K562 (cell line): ENCODE data around the gene PTPRR. TPM values are rescaled to one million over a fixed set of nuclear protein-coding genes. Genes with fewer than 3 reads are reported as not detected.
A peak's percentile ranks its signal among the peaks of the same experiment; 100 is the strongest.

ENCODE experiments used
- AFF1 ChIP-seq, 2 experiments: fragments of 450-650 bp; IDR thresholded peaks; 2 replicates each; pipeline ENCODE4 v1.6.1; 2018; ENCODE audit warnings: mild to moderate bottlenecking in 2 of 2, low read depth in 1 of 2; ENCODE audit not compliant: partially characterized antibody in 2 of 2
- BRD9 ChIP-seq: fragments of 450-650 bp; IDR thresholded peaks from 2 replicates; pipeline ENCODE4 v1.6.1; 2018; ENCODE audit warnings: low read depth; ENCODE audit not compliant: partially characterized antibody
- CXXC5 ChIP-seq: fragments of 250-450 bp; sonication (Bioruptor Pico); IDR thresholded peaks from 2 replicates; pipeline ENCODE4 v1.8.0; 2022; ENCODE audit warnings: inconsistent platforms, mild to moderate bottlenecking, moderate library complexity
- ETV6 ChIP-seq, 3 experiments: fragments of 150-350 bp in 1 of 3; sonication (generic) in 1 of 3; formaldehyde crosslinking in 1 of 3; IDR thresholded peaks; 2 replicates each; pipeline versions ENCODE4 v1.6.1 to v1.8.0; 2014 to 2022; ENCODE audit warnings: borderline replicate concordance in 2 of 3, low read depth in 2 of 3, antibody characterized with exemption in 1 of 3, low read length in 1 of 3, mild to moderate bottlenecking in 1 of 3, missing genetic modification reagents in 1 of 3
- GTF2E2 ChIP-seq: fragments of 200-800 bp; sonication (Bioruptor generic); IDR thresholded peaks from 2 replicates; pipeline ENCODE4 v1.6.1; 2016; ENCODE audit warnings: missing genetic modification characterization, missing compliant biosample characterization
- HMBOX1 ChIP-seq: sonication (generic); IDR thresholded peaks from 2 replicates; pipeline ENCODE4 v1.6.1; 2016
- NRF1 ChIP-seq, 2 experiments: fragments of 450-650 bp; IDR thresholded peaks in 1 of 2; conservative IDR thresholded peaks in 1 of 2; 2 replicates each; pipeline ENCODE4 v1.6.1; 2014; ENCODE audit warnings: mild to moderate bottlenecking in 2 of 2
- RAD21 ChIP-seq, 2 experiments: fragments of 250-450 bp in 1 of 2; fragments of 450-650 bp in 1 of 2; sonication (Bioruptor Pico) in 1 of 2; formaldehyde crosslinking in 1 of 2; IDR thresholded peaks in 1 of 2; conservative IDR thresholded peaks in 1 of 2; 2 replicates each; pipeline versions ENCODE4 v1.4.0 to v1.8.0; 2020 to 2022; ENCODE audit warnings: mild to moderate bottlenecking in 2 of 2, moderate library complexity in 1 of 2
- SAP30 ChIP-seq: fragments of 200-600 bp; sonication (generic); IDR thresholded peaks from 2 replicates; pipeline ENCODE4 v1.6.1; 2012; ENCODE audit warnings: borderline replicate concordance, low read depth, mild to moderate bottlenecking, moderate library complexity, low read length, control low read depth, inconsistent platforms; ENCODE audit not compliant: insufficient read depth, poor library complexity, severe bottlenecking
- SMAD3 ChIP-seq: fragments of 450-650 bp; formaldehyde crosslinking; conservative IDR thresholded peaks from 2 replicates; pipeline ENCODE4 v1.4.0; 2020; ENCODE audit warnings: mild to moderate bottlenecking
- SOX6 ChIP-seq: fragments of 450-650 bp; IDR thresholded peaks from 2 replicates; pipeline ENCODE4 v1.6.1; 2014; ENCODE audit warnings: mild to moderate bottlenecking
- TBP ChIP-seq: optimal IDR thresholded peaks from 2 replicates; pipeline ENCODE3; 2011; ENCODE audit warnings: low read depth, low read length, improper control_type of control experiment
- TGIF2 ChIP-seq: sonication (generic); formaldehyde crosslinking; IDR thresholded peaks from 2 replicates; pipeline ENCODE4 v1.8.1; 2022; ENCODE audit warnings: mild to moderate bottlenecking, missing genetic modification reagents, moderate library complexity
- ZNF384 ChIP-seq: IDR thresholded peaks from 2 replicates; pipeline ENCODE4 v1.6.1; 2012; ENCODE audit warnings: low read depth, low read length, improper control_type of control experiment
- ZNF444 ChIP-seq: fragments of 250-450 bp; sonication (Bioruptor Pico); IDR thresholded peaks from 2 replicates; pipeline ENCODE4 v1.4.0; 2020; ENCODE audit warnings: mild to moderate bottlenecking, moderate library complexity
- polyA plus RNA-seq, 8 experiments: library from polyadenylated mRNA; depleted of rRNA in 4 of 8; stranded (reverse) in 5 of 8; unstranded in 3 of 8; fragments of >200 nt; fragmentation: Nextera tagmentation in 2 of 8; fragmentation: Illumina TruSeq in 1 of 8; extraction: Ambion mirVana in 2 of 8; extraction: Trizol in 1 of 8; gene quantifications; 2 replicates each; pipeline versions ENCODE4 v1.2.1 to v1.2.3, GENCODE V29; 2011 to 2014; ENCODE audit warnings: inconsistent platforms in 1 of 8, missing spikeins in 1 of 8
- total RNA-seq, 7 experiments: library from RNA; depleted of rRNA in 6 of 7; stranded (reverse); fragments of >200 nt in 6 of 7; fragmentation: Illumina TruSeq in 2 of 7; extraction: Trizol in 2 of 7; gene quantifications; 2 replicates each; pipeline versions ENCODE4 v1.2.1 to v1.2.3, GENCODE V29; 2011 to 2021; ENCODE audit warnings: low replicate concordance in 1 of 7
- TF ChIP-seq, protein P1 (sequence below): fragments of 450-650 bp; IDR thresholded peaks from 2 replicates; pipeline ENCODE4 v1.7.0; 2016; ENCODE audit warnings: borderline replicate concordance

PTPRR gene
- total and polyA plus RNA-seq, 9 of the 15 experiments (the other 6 are each of a cell fraction or from before 2014, with no cell fraction given): 6.6 to 41.7 (median 12.3) TPM

DNA sequence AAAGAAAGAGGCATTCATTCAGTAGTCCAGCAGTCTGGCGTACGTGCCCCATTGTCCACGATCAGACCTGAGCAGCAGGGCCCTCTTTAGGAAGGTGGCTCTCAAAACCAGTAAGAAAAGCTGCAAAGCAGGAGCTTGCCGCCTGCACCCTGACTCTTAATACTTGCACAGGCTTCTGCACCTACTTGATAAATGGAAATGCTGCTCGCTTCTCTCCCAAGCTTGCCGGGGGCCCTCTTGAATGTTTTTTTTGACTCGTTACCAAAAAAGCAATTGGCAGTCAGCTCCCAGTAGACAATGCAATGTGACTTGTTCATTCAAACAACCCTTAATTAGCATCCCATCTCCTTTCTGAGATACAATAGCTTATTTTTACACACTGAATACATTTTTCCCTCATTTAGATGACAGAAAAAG, 256.1 kb downstream of the PTPRR start (continued):
- TF ChIP-seq AFF1 (IDR thresholded peaks at IDR 0.05; ENCODE audit: low read depth in 1 of 2, partially characterized antibody in 2 of 2) (peak in 1 of 2 experiments; percentile 9), SMAD3 (CRISPR knock-in tag) (no peak), HMBOX1 (peak; percentile 20; the same call in 1 of the 2 replicates), RAD21 (CRISPR knock-in tag; conservative IDR thresholded peaks at IDR 0.05 in 1 of 2, IDR thresholded peaks at IDR 0.05 in 1 of 2) (peak in 1 of 2 experiments; percentile 30; a peak in 1 of 4 replicates), BRD9 (peak; percentile 59), ZNF384 (no peak), TGIF2 (CRISPR knock-in tag) (no peak), SAP30 (no peak), ETV6 (IDR thresholded peaks at IDR 0.05; ENCODE audit: borderline replicate concordance in 1 of 2, low read depth in 2 of 2, low read length in 1 of 2) (no peak), ETV6 (CRISPR knock-in tag; IDR thresholded peaks at IDR 0.05; ENCODE audit: borderline replicate concordance) (no peak), SOX6 (peak; percentile 54; the same call in 1 of the 2 replicates), CXXC5 (CRISPR knock-in tag) (peak; percentile 49; the same call in 1 of the 2 replicates), NRF1 (conservative IDR thresholded peaks at IDR 0.05 in 1 of 2, IDR thresholded peaks at IDR 0.05 in 1 of 2) (peak in 1 of 2 experiments; percentile 29; a peak in 1 of 4 replicates), TBP (peak; percentile 44), GTF2E2 (peak; percentile 12; the same call in 1 of the 2 replicates), ZNF444 (CRISPR knock-in tag) (no peak)
- TF ChIP-seq, protein P1, sequence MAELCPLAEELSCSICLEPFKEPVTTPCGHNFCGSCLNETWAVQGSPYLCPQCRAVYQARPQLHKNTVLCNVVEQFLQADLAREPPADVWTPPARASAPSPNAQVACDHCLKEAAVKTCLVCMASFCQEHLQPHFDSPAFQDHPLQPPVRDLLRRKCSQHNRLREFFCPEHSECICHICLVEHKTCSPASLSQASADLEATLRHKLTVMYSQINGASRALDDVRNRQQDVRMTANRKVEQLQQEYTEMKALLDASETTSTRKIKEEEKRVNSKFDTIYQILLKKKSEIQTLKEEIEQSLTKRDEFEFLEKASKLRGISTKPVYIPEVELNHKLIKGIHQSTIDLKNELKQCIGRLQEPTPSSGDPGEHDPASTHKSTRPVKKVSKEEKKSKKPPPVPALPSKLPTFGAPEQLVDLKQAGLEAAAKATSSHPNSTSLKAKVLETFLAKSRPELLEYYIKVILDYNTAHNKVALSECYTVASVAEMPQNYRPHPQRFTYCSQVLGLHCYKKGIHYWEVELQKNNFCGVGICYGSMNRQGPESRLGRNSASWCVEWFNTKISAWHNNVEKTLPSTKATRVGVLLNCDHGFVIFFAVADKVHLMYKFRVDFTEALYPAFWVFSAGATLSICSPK: no peak
